Body of pancreas (tissue), 4 donors: ENCODE results near the gene PBX3. TPM values are rescaled to one million over a fixed set of nuclear protein-coding genes. Genes with fewer than 3 reads are reported as not detected.

ENCODE experiments used
- ATAC-seq: fragments of 150-250 bp; one replicate; pipeline ENCODE4 v1.9.1; 2016
- DNase-seq, 4 donors: peaks; one replicate each; pipeline ENCODE4 v3.0.0-alpha.2; 2019
- H3K27ac ChIP-seq, 4 donors: fragments of 200-600 bp; sonication (generic); 1 replicate in 3 of 4; 2 replicates in 1 of 4; pipeline versions ENCODE4 v1.5.1 to v1.6.1; 2016 to 2019; ENCODE audit warnings: mild to moderate bottlenecking in 1 of 4, mixed read lengths in 1 of 4, moderate library complexity in 1 of 4
- H3K27me3 ChIP-seq, 2 donors: fragments of 200-600 bp; sonication (generic); one replicate each; pipeline ENCODE4 v1.6.0; 2016; ENCODE audit warnings: mild to moderate bottlenecking in 1 of 2
- H3K36me3 ChIP-seq, 2 donors: fragments of 200-600 bp; sonication (generic); replicated peaks in 1 of 2; 2 replicates each; pipeline ENCODE4 v1.5.1; 2016; ENCODE audit warnings: low read depth in 2 of 2; ENCODE audit not compliant: insufficient read depth in 1 of 2
- H3K4me1 ChIP-seq: fragments of 200-600 bp; sonication (generic); one replicate; pipeline ENCODE4 v1.6.0; 2016
- H3K4me3 ChIP-seq, 2 donors: fragments of 200-600 bp; sonication (generic); 1 replicate in 1 of 2; 2 replicates in 1 of 2; pipeline ENCODE4 v1.5.1; 2016 to 2019
- H3K9me3 ChIP-seq, 3 donors: fragments of 200-600 bp; sonication (generic); 1 replicate in 2 of 3; 2 replicates in 1 of 3; pipeline ENCODE4 v1.5.1; 2016
- CTCF ChIP-seq, 7 experiments: fragments of 450-650 bp in 4 of 7; fragments of 200-600 bp in 3 of 7; sonication (generic) in 3 of 7; IDR thresholded peaks; one replicate each; pipeline ENCODE4 v1.5.1; 2016 to 2019; ENCODE audit warnings: antibody characterized with exemption in 7 of 7
- POLR2A ChIP-seq, 3 donors: fragments of 450-650 bp; IDR thresholded peaks; one replicate each; pipeline ENCODE4 v1.6.1; 2016; ENCODE audit warnings: antibody characterized with exemption in 3 of 3, mild to moderate bottlenecking in 2 of 3
- WGBS, 2 donors: methylation state at CpG; one replicate each; pipeline ENCODE4 v1.1.5; 2017; 5-methylcytosine and 5-hydroxymethylcytosine counted together
- intact Hi-C: fragments of 100-400 bp; cut with DNase I; formaldehyde crosslinking; loops from one replicate; pipeline ENCODE4 v1.15.1; 2023
- total RNA-seq, 2 donors: library from RNA; depleted of rRNA; stranded (reverse); fragments of >200 nt; gene quantifications; one replicate each; pipeline ENCODE4 v1.1.0, GENCODE V29; 2016

Gene PBX3
- total RNA-seq, 2 donors from 2014 or later = 12.5 to 36.3 TPM

- TF ChIP-seq CTCF (IDR thresholded peaks at IDR 0.05) (no peak), POLR2A (IDR thresholded peaks at IDR 0.05) (no peak)
- no peak for ATAC-seq
- H3K9me3 ChIP-seq = no peaks in the 10 kb centered on the region
- no peaks in the 10 kb centered on the region for H3K36me3 ChIP-seq
- no peaks in the 10 kb centered on the region for H3K4me1 ChIP-seq
- intact Hi-C loops = no loop called here
- no peaks in the 10 kb centered on the region for H3K27me3 ChIP-seq
- no peak overlapping the region for H3K4me3 ChIP-seq
- 74 to 75% methylated on average over 7 to 11 of the region's 12 CpGs for WGBS, 2 donors
- DNase-seq = no peak
- no peak overlapping the region for H3K27ac ChIP-seq
These were observed 242.5 kb downstream of the PBX3 start for GRCh38 chr9:125989524-125990180.

GRCh38 chr9:125990186-125990792 is 243.1 kb downstream of the PBX3 start:
- intact Hi-C loops = no loop called here
- Histone ChIP-seq H3K27me3 (no peaks in the 10 kb centered on the region), H3K4me1 (no peaks in the 10 kb centered on the region), H3K4me3 (no peak overlapping the region), H3K27ac (no peak overlapping the region), H3K36me3 (no peaks in the 10 kb centered on the region), H3K9me3 (no peaks in the 10 kb centered on the region)
- no peak for TF ChIP-seq CTCF (IDR thresholded peaks at IDR 0.05)
- no peak for TF ChIP-seq POLR2A (IDR thresholded peaks at IDR 0.05)
- ATAC-seq = no peak
- no peak for DNase-seq
- 87 to 95% methylated on average over 9 to 16 of the region's 16 CpGs for WGBS, 2 donors

- ATAC-seq (no peak), DNase-seq (no peak)
- WGBS, 2 donors = 46 to 58% methylated on average over 12 of the region's 12 CpGs
- no peak for TF ChIP-seq POLR2A (IDR thresholded peaks at IDR 0.05)
- no peak for TF ChIP-seq CTCF (IDR thresholded peaks at IDR 0.05)
- Histone ChIP-seq H3K4me3 (no peak overlapping the region), H3K36me3 (no peaks in the 10 kb centered on the region), H3K9me3 (no peaks in the 10 kb centered on the region), H3K27me3 (no peaks in the 10 kb centered on the region), H3K27ac (no peak overlapping the region), H3K4me1 (no peaks in the 10 kb centered on the region)
- intact Hi-C loops = no loop called here
These were observed 243.6 kb downstream of the PBX3 start for GRCh38 chr9:125990793-125991220.

- DNase-seq = no peak
- H3K27me3 ChIP-seq = no peaks in the 10 kb centered on the region
- no peak overlapping the region for H3K27ac ChIP-seq
- no peaks in the 10 kb centered on the region for H3K9me3 ChIP-seq
- H3K4me3 ChIP-seq = no peak overlapping the region
- TF ChIP-seq POLR2A (IDR thresholded peaks at IDR 0.05) = no peak
- no peak for TF ChIP-seq CTCF (IDR thresholded peaks at IDR 0.05)
- WGBS, 2 donors = 64 to 71% methylated on average over 10 to 11 of the region's 11 CpGs
- intact Hi-C loops = no loop called here
- no peak for ATAC-seq
- H3K36me3 ChIP-seq = no peaks in the 10 kb centered on the region
- H3K4me1 ChIP-seq = no peaks in the 10 kb centered on the region
These were observed 244.8 kb downstream of the PBX3 start for GRCh38 chr9:125991886-125992529.
